ENCODE data around the gene F8. TPM values are rescaled to one million over a fixed set of nuclear protein-coding genes. Genes with fewer than 3 reads are reported as not detected.

F8 gene
- total and polyA plus RNA-seq, 2 of the 4 experiments (the other 2 are of a cell fraction), result 1.4 to 1.5 TPM

DNA sequence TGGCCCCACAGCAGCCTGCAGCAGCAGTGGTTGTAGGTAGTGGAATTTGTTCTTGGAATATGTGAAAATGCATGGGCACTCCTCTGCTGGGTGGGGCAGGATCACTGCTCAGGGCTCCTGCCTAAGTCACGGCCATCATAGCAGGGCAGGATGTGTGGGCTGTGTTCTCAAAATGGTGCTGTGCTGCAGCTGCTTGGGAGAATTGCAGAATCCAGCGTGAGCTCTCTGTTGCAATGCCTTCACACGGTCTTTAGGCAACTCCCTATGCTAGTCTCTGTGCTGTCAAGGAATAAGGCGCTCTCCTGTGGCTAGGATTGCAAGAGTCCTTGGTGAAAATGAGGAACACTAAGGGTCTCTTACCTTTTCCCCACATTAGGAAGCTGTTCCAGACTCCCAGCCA is 42.9 kb downstream of the F8 start:
- POLR2A ChIA-PET (ENCODE audit: unreplicated experiment), result no interaction called here
- Histone ChIP-seq H2AK9ac (replicated peaks; ENCODE audit: low read depth, low read length, poor library complexity) (no peak overlapping the region), H2BK20ac (ENCODE audit: low read depth, low read length) (no peak overlapping the region), H3K23ac (ENCODE audit: low read depth, low read length) (no peak overlapping the region), H2BK5ac (ENCODE audit: low read depth, low read length, poor library complexity, severe bottlenecking) (no peak overlapping the region), H3K9me3 (ENCODE audit: control insufficient read depth, insufficient read depth, low read length) (no peaks in the 10 kb centered on the region), H3K79me1 (ENCODE audit: low read depth in 1 of 2, low read length in 2 of 2) (no peaks in the 10 kb centered on the region), H4K20me1 (ENCODE audit: insufficient read depth, low read length) (no peaks in the 10 kb centered on the region), H3K27me3 (ENCODE audit: control insufficient read depth, insufficient read depth, low read length) (no peaks in the 10 kb centered on the region), H4K8ac (ENCODE audit: low read depth in 2 of 2, low read length in 2 of 2) (no peak overlapping the region), H3K36me3 (ENCODE audit: control insufficient read depth, insufficient read depth, low read length) (no peaks in the 10 kb centered on the region), H2BK15ac (ENCODE audit: low read depth, low read length) (no peak overlapping the region), H3K56ac (ENCODE audit: extremely low read depth, insufficient read depth, low read length) (no peak overlapping the region), H3K27ac (ENCODE audit: insufficient read depth, low read length) (no peak overlapping the region), H3K4me3 (ENCODE audit: insufficient read depth, low read depth, low read length) (no peak overlapping the region), H2AK5ac (ENCODE audit: low read depth, low read length) (no peak overlapping the region), H3K4ac (ENCODE audit: low read depth, low read length) (no peak overlapping the region), H2BK120ac (ENCODE audit: low read depth, low read length) (no peak overlapping the region), H3K9ac (ENCODE audit: low read depth, low read length) (no peak overlapping the region), H3K9me1 (ENCODE audit: insufficient read depth, low read length) (no peaks in the 10 kb centered on the region), H4K91ac (ENCODE audit: insufficient read depth, low read depth, low read length) (no peak overlapping the region), H3K4me2 (ENCODE audit: low read depth, low read length) (no peak overlapping the region), H4K5ac (ENCODE audit: low read depth, low read length) (no peak overlapping the region), H3K4me1 (ENCODE audit: control insufficient read depth, insufficient read depth, low read length) (no peaks in the 10 kb centered on the region), H2AFZ (replicated peaks; ENCODE audit: low read length, poor library complexity) (no peak overlapping the region), H3K14ac (replicated peaks; ENCODE audit: low read depth, low read length) (no peak overlapping the region), H3K18ac (ENCODE audit: low read depth, low read length) (no peak overlapping the region)
- TF ChIP-seq CHD1 (IDR thresholded peaks at IDR 0.05; ENCODE audit: low read depth, low read length) (no peak), POLR2A (IDR thresholded peaks at IDR 0.05; ENCODE audit: low read depth, low read length) (no peak), RFX5 (IDR thresholded peaks at IDR 0.05; ENCODE audit: low read depth, low read length) (no peak), CEBPB (IDR thresholded peaks at IDR 0.05; ENCODE audit: low read depth, low read length) (no peak), MAZ (IDR thresholded peaks at IDR 0.05; ENCODE audit: borderline replicate concordance, low read depth, low read length) (no peak), MXI1 (IDR thresholded peaks at IDR 0.05; ENCODE audit: borderline replicate concordance, low read depth, low read length) (no peak), RCOR1 (IDR thresholded peaks at IDR 0.05; ENCODE audit: insufficient replicate concordance, low read length) (no peak), NFE2L2 (IDR thresholded peaks at IDR 0.05; ENCODE audit: low read depth, low read length) (no peak), RAD21 (IDR thresholded peaks at IDR 0.05; ENCODE audit: low read length) (no peak)
- TF ChIP-seq, protein P1, sequence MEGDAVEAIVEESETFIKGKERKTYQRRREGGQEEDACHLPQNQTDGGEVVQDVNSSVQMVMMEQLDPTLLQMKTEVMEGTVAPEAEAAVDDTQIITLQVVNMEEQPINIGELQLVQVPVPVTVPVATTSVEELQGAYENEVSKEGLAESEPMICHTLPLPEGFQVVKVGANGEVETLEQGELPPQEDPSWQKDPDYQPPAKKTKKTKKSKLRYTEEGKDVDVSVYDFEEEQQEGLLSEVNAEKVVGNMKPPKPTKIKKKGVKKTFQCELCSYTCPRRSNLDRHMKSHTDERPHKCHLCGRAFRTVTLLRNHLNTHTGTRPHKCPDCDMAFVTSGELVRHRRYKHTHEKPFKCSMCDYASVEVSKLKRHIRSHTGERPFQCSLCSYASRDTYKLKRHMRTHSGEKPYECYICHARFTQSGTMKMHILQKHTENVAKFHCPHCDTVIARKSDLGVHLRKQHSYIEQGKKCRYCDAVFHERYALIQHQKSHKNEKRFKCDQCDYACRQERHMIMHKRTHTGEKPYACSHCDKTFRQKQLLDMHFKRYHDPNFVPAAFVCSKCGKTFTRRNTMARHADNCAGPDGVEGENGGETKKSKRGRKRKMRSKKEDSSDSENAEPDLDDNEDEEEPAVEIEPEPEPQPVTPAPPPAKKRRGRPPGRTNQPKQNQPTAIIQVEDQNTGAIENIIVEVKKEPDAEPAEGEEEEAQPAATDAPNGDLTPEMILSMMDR (conservative IDR thresholded peaks at IDR 0.05; ENCODE audit: low read depth, low read length), result no peak
- TF ChIP-seq, protein P2, sequence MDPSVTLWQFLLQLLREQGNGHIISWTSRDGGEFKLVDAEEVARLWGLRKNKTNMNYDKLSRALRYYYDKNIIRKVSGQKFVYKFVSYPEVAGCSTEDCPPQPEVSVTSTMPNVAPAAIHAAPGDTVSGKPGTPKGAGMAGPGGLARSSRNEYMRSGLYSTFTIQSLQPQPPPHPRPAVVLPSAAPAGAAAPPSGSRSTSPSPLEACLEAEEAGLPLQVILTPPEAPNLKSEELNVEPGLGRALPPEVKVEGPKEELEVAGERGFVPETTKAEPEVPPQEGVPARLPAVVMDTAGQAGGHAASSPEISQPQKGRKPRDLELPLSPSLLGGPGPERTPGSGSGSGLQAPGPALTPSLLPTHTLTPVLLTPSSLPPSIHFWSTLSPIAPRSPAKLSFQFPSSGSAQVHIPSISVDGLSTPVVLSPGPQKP (IDR thresholded peaks at IDR 0.05; ENCODE audit: borderline replicate concordance, low read depth, low read length), result no peak
- ATAC-seq (ENCODE audit: low read depth) (no peak), DNase-seq (no peak)
- whole genome bisulfite sequencing, 2 experiments (ENCODE audit: extremely low coverage in 2 of 2, insufficient read length in 1 of 2), result 33% methylated on average over 2 of the region's 4 CpGs; no CpG with 5 or more reads in 1 of the 2 experiments
- dilution Hi-C loops (cut with HindIII; ENCODE audit: low sequenced_read_pairs, unreplicated experiment), result no loop called here
- no TSS peak for BruUV-seq (replicated peaks)
- CTCF ChIA-PET, result interaction anchor here (0.6 to 1.0 kb wide), 2 partner anchors 79 to 169 kb away, joined by 3 read pairs; no protein-coding TSS in a partner anchor
- in situ Hi-C loops (cut with MboI; ENCODE audit: low sequenced_read_pairs), result loop anchor here (5.0 kb wide), 1 partner anchor 78 kb away; no protein-coding TSS in a partner anchor
- intact Hi-C loops (cut with micrococcal nuclease), result loop anchor here (2.0 to 5.0 kb wide), 3 partner anchors 61 to 841 kb away; partner anchors contain the start of genes BRCC3, CMC4 and MTCP1
